Sigmoid colon (tissue), 7 donors: ENCODE results near the gene DCAF7. TPM values are rescaled to one million over a fixed set of nuclear protein-coding genes. Genes with fewer than 3 reads are reported as not detected.

Experiments used
- DNase-seq: peaks from one replicate; pipeline ENCODE4 v3.0.0-alpha.2; 2019
- H3K27ac ChIP-seq, 4 donors: fragments of 200-600 bp; sonication (generic); one replicate each; pipeline ENCODE4 v1.5.1; 2016 to 2019; ENCODE audit warnings: mild to moderate bottlenecking in 1 of 4
- H3K27me3 ChIP-seq, 3 donors: fragments of 200-600 bp; sonication (generic); one replicate each; pipeline ENCODE4 v1.5.1; 2019; ENCODE audit warnings: mild to moderate bottlenecking in 1 of 3
- H3K36me3 ChIP-seq, 4 donors: fragments of 200-600 bp; sonication (generic); one replicate each; pipeline ENCODE4 v1.5.1; 2016 to 2019
- H3K4me1 ChIP-seq, 4 donors: fragments of 200-600 bp; sonication (generic); one replicate each; pipeline ENCODE4 v1.5.1; 2017 to 2019
- H3K4me3 ChIP-seq, 4 donors: fragments of 200-600 bp; sonication (generic); one replicate each; pipeline ENCODE4 v1.5.1; 2017 to 2019; ENCODE audit warnings: mild to moderate bottlenecking in 2 of 4, moderate library complexity in 1 of 4
- H3K9me3 ChIP-seq, 4 donors: fragments of 200-600 bp in 3 of 4; sonication (generic) in 3 of 4; one replicate each; pipeline versions ENCODE4 v1.5.1 to v1.6.1; 2013 to 2019
- CTCF ChIP-seq, 4 experiments: fragments of 450-650 bp in 3 of 4; fragments of 200-600 bp in 1 of 4; IDR thresholded peaks; one replicate each; pipeline ENCODE4 v1.5.1; 2016 to 2019; ENCODE audit warnings: antibody characterized with exemption in 4 of 4, mild to moderate bottlenecking in 3 of 4, moderate library complexity in 2 of 4
- EP300 ChIP-seq, 4 donors: sonication (generic); formaldehyde crosslinking; IDR thresholded peaks; one replicate each; pipeline ENCODE4 v1.6.1; 2017; ENCODE audit warnings: antibody characterized with exemption in 4 of 4
- POLR2A ChIP-seq, 2 donors: fragments of 450-650 bp; IDR thresholded peaks; one replicate each; pipeline ENCODE4 v1.6.1; 2016; ENCODE audit warnings: antibody characterized with exemption in 2 of 2, mild to moderate bottlenecking in 2 of 2, moderate library complexity in 2 of 2
- POLR2AphosphoS5 ChIP-seq, 4 donors: sonication (generic); formaldehyde crosslinking; IDR thresholded peaks; one replicate each; pipeline ENCODE4 v1.6.1; 2017; ENCODE audit warnings: antibody characterized with exemption in 4 of 4
- WGBS, 2 donors: extraction: QIAGEN DNeasy Blood & Tissue Kit; methylation state at CpG; one replicate each; pipeline ENCODE4 v1.1.7; 2013; 5-methylcytosine and 5-hydroxymethylcytosine counted together
- intact Hi-C: fragments of 100-400 bp; cut with DNase I; formaldehyde crosslinking; loops from one replicate; pipeline ENCODE4 v1.15.1; 2023
- polyA plus RNA-seq, 3 donors: library from polyadenylated mRNA; stranded (reverse); fragments of 200-250 nt; gene quantifications; one replicate each; pipeline ENCODE4 v1.2.3, GENCODE V29; 2013
- total RNA-seq, 4 donors: library from RNA; depleted of rRNA; stranded (reverse); fragments of >200 nt; gene quantifications; one replicate each; pipeline ENCODE4 v1.1.0, GENCODE V29; 2016
- donor health status: healthy with polysubstance abuse.
- donor health status: Bipolar disorder and iron deficiency.
- donor health status: healthy.

The DCAF7 gene
- total and polyA plus RNA-seq, 7 donors, result 14.4 to 34.6 (median 23.1) TPM

- Histone ChIP-seq H3K9me3 (no peaks in the 10 kb centered on the region), H3K27ac (no peak overlapping the region), H3K27me3 (peaks cover 6 to 30% (median 7%) of the 10 kb centered on the region in 3 donors), H3K4me3 (no peak overlapping the region), H3K36me3 (no peaks in the 10 kb centered on the region), H3K4me1 (peaks cover 0 to 9% (median 2%) of the 10 kb centered on the region in 4 donors)
- 92 to 96% methylated on average over 14 of the region's 14 CpGs for WGBS, 2 donors
- TF ChIP-seq POLR2AphosphoS5 (IDR thresholded peaks at IDR 0.05), result no peak
- intact Hi-C loops, result no loop called here
- DNase-seq, result no peak
These were observed 26.2 kb upstream of the DCAF7 start for GRCh38 chr17:63524051-63524450.

- peaks cover 6 to 30% (median 7%) of the 10 kb centered on the region in 3 donors for H3K27me3 ChIP-seq
- 72 to 85% methylated on average over 6 of the region's 6 CpGs for WGBS, 2 donors
- no peaks in the 10 kb centered on the region for H3K9me3 ChIP-seq
- H3K27ac ChIP-seq, result no peak overlapping the region
- peaks cover 0 to 9% (median 2%) of the 10 kb centered on the region in 4 donors for H3K4me1 ChIP-seq
- DNase-seq, result no peak
- intact Hi-C loops, result no loop called here
- no peaks in the 10 kb centered on the region for H3K36me3 ChIP-seq
- no peak overlapping the region for H3K4me3 ChIP-seq
- TF ChIP-seq POLR2AphosphoS5 (IDR thresholded peaks at IDR 0.05) (no peak), EP300 (IDR thresholded peaks at IDR 0.05) (no peak), CTCF (IDR thresholded peaks at IDR 0.05) (no peak), POLR2A (IDR thresholded peaks at IDR 0.05) (no peak)
These were observed 24.9 kb upstream of the DCAF7 start for GRCh38 chr17:63525190-63525946.

- intact Hi-C loops, result no loop called here
- TF ChIP-seq CTCF (IDR thresholded peaks at IDR 0.05), result no peak
- no peak for TF ChIP-seq POLR2AphosphoS5 (IDR thresholded peaks at IDR 0.05)
- no peak for TF ChIP-seq EP300 (IDR thresholded peaks at IDR 0.05)
- no peak for TF ChIP-seq POLR2A (IDR thresholded peaks at IDR 0.05)
- no peak overlapping the region for H3K27ac ChIP-seq
- H3K27me3 ChIP-seq, result peaks cover 3 to 30% (median 7%) of the 10 kb centered on the region in 3 donors
- DNase-seq, result no peak
- no peaks in the 10 kb centered on the region for H3K9me3 ChIP-seq
- 77 to 84% methylated on average over 5 of the region's 5 CpGs for WGBS, 2 donors
- H3K36me3 ChIP-seq, result no peaks in the 10 kb centered on the region
- H3K4me3 ChIP-seq, result no peak overlapping the region
- H3K4me1 ChIP-seq, result peaks cover 0 to 9% (median 2%) of the 10 kb centered on the region in 4 donors
These were observed 23.4 kb upstream of the DCAF7 start for GRCh38 chr17:63526861-63527260.

- DNase-seq, result no peak
- TF ChIP-seq CTCF (IDR thresholded peaks at IDR 0.05) (no peak), EP300 (IDR thresholded peaks at IDR 0.05) (no peak), POLR2AphosphoS5 (IDR thresholded peaks at IDR 0.05) (no peak), POLR2A (IDR thresholded peaks at IDR 0.05) (no peak)
- Histone ChIP-seq H3K4me1 (peaks cover 0 to 3% (median 1%) of the 10 kb centered on the region in 4 donors), H3K27me3 (peaks cover 3 to 19% (median 7%) of the 10 kb centered on the region in 3 donors), H3K27ac (no peak overlapping the region), H3K4me3 (no peak overlapping the region), H3K36me3 (no peaks in the 10 kb centered on the region), H3K9me3 (no peaks in the 10 kb centered on the region)
- intact Hi-C loops, result no loop called here
- WGBS, 2 donors, result 90 to 91% methylated on average over 9 of the region's 9 CpGs
These were observed 22.1 kb upstream of the DCAF7 start for GRCh38 chr17:63528183-63528582.

GRCh38 chr17:63529711-63530556, 20.3 kb upstream of the DCAF7 start:
- Histone ChIP-seq H3K4me1 (no peaks in the 10 kb centered on the region), H3K4me3 (no peak overlapping the region), H3K36me3 (no peaks in the 10 kb centered on the region), H3K27me3 (peaks cover 0 to 7% (median 2%) of the 10 kb centered on the region in 3 donors), H3K27ac (no peak overlapping the region), H3K9me3 (no peaks in the 10 kb centered on the region)
- intact Hi-C loops, result no loop called here
- TF ChIP-seq POLR2A (IDR thresholded peaks at IDR 0.05) (no peak), POLR2AphosphoS5 (IDR thresholded peaks at IDR 0.05) (no peak), EP300 (IDR thresholded peaks at IDR 0.05) (no peak), CTCF (IDR thresholded peaks at IDR 0.05) (no peak)
- DNase-seq, result no peak
- WGBS, 2 donors, result 83 to 88% methylated on average over 26 of the region's 26 CpGs
